ENCODE data around the gene PRR27.
"Not testable (repeated sequence)": the region's sequence is repeated elsewhere in the genome, so short reads cannot be mapped to it uniquely, and the experiment has no call there.

PRR27 gene

DNA sequence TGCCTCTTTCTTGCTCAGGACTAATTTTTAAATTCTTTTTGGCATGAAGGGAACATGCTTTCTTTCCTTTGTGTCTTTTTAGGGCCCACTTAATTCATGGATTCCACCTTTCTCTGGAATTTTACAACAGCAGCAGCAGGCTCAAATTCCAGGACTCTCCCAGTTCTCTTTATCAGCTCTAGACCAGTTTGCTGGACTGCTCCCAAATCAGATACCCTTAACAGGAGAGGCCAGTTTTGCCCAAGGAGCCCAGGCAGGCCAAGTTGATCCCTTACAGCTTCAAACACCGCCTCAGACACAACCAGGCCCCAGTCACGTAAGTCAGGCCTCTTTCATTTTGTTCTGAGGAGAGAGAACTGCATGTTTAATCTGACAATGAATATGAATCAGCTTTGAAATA, 43.8 kb downstream of the PRR27 start:
- DNase-seq (ENCODE audit: low read depth in 2 of 2) = no peak

DNA sequence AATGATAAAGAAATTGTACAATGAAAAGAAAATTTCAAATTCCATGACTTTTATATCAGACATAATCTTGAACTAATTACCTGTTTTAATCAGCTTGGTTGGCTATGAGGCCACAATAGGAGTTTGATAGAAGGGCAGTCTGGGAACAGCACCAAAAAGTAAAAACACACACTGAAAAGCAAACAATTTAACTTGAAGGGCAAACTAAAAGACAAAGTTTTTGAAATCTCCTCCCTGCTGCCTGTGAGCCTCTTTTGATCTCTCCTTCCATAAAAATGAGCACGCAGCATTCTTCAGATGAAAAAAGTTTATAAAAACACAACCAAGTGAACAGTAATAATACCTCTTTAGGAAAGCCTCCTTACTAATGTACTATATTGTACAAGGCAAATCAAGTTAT, 49.6 kb downstream of the PRR27 start:
- DNase-seq (ENCODE audit: low read depth in 2 of 2) = no peak

DNA sequence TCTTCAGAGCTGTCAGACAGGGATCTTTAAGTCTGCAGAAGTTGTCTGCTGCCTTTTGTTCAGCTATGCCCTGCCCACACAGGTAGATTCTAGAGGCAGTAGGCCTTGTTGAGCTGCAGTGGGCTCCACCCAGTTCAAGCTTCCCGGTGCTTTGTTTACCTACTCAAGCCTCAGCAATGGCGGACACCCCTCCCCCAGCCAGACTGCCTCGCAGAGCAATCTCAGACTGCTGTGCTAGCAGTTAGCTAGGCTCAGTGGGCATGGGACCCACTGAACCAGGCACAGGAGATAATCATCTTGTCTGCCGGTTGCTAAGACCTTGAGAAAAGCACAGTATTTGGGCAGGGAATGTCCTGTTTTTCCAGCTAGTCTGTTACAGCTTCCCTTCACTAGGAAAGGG, 58.7 kb downstream of the PRR27 start:
- not testable (repeated sequence) for DNase-seq (ENCODE audit: low read depth in 2 of 2)
